ENCODE results near the gene NFIA.
A peak's percentile ranks its signal among the peaks of the same experiment; 100 is the strongest.

Gene NFIA

DNA sequence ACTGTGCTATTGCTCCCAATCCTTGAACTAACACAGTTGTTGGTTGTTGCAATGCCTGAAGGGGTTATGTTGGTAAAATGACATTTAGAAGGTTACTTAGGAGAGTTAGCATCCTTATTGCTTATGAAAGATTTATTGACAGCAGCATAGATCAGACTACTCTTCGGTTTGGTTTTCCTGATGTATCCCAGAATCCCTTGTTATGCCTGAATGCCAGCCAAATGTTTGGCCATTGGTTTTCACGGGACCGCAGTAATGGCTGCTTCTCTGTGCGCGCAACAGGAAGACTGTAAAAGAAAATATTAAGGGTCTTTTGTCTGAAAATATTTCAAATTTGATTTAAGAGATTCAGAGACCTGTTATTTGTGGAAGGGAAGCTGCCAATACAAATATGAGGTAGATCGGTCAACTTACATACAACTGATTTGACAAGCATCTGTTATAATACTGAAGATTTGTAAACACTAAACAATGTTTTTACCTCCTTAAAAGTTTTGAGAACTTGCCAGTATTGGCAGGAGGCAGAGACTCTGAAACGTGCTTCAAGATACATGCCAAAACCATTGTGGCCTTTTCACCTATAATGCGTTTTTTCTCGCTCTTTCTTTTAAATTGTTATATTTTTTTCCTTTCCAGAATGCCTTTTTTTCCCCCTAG is 8.3 kb downstream of the NFIA start:
- TF ChIP-seq JUND (IDR thresholded peaks at IDR 0.05; ENCODE audit: low read depth), result peak; percentile 65
- DNase-seq (ENCODE audit: low read depth in 1 of 2, low spot score in 1 of 2), result peak in 1 of 2 experiments; percentile 86
- in situ Hi-C loops (cut with HindIII; ENCODE audit: low pct_unique_long_range_greater_than_20kb, low sequenced_read_pairs), result no loop called here

DNA sequence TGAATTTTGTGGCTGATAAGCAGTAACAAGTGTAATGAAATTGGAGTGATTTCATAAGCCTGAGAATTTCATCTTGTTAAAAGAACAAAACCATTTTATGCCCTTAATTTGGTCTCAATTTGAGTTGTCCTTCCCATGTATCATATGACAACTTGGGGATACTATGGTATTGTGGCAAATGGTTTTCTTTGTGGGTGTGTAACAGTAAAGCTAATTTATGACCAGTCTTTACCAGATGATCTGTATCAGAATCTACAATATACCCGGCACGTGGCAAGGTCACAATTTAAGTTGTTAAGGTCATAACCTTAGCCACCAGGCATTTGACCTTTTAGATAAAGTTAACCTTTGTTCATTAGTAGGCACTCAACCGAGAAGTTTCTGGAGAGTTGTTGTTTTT is 9.1 kb downstream of the NFIA start:
- in situ Hi-C loops (cut with HindIII; ENCODE audit: low pct_unique_long_range_greater_than_20kb, low sequenced_read_pairs), result no loop called here
- no peak for TF ChIP-seq JUND (IDR thresholded peaks at IDR 0.05; ENCODE audit: low read depth)
- no peak for DNase-seq (ENCODE audit: low read depth in 1 of 2, low spot score in 1 of 2)

DNA sequence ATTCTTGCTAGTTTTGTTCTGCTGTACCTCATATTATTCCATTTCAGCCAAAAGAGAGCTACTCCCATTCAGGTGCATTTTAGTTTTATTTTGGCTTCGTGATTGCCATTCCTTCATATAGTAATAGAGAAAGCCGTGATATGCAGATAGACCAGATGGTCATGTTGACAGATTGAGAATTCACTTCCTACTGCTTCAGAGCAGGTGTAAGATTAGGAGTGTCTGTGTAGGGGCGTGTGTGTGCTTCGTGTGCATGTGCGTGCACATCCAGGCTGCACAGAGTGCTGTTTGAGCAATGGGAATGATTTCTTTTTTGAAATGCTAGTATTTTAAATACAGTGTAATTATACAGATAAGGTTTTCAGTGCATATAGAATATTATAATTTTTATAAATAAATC is 10.3 kb downstream of the NFIA start:
- TF ChIP-seq JUND (IDR thresholded peaks at IDR 0.05; ENCODE audit: low read depth), result no peak
- in situ Hi-C loops (cut with HindIII; ENCODE audit: low pct_unique_long_range_greater_than_20kb, low sequenced_read_pairs), result no loop called here
- no peak for DNase-seq (ENCODE audit: low read depth in 1 of 2, low spot score in 1 of 2)

DNA sequence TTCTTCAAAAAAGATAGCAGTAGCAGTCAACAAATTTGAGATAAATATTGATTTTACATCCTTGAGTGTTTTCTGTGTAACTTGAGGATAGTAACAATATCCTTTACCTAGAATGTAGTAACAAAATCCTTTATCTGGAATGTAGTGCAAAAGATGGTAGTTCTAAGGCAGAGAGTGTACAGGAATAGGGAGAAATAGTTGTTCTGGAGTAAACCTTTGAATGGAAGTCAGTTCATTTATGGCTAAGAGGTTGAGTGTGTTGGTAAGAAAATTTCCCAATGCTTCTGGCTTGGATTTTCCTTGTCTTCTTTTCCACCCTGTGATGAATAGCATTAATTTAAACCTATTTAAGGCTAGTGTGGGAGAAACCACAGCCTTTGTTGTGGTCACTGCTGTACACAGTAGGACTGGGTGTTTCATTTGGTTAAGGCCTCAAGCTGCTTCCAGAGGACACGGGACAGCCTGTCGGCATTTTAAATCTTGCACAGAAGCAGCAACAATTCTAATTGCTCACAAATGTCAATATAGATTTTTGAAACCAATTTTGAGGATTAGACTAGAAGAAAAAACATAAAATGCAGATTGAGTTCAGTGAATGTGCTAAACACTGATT is 11.3 kb downstream of the NFIA start:
- in situ Hi-C loops (cut with HindIII; ENCODE audit: low pct_unique_long_range_greater_than_20kb, low sequenced_read_pairs), result no loop called here
- no peak for DNase-seq (ENCODE audit: low read depth in 1 of 2, low spot score in 1 of 2)
- no peak for TF ChIP-seq JUND (IDR thresholded peaks at IDR 0.05; ENCODE audit: low read depth)

DNA sequence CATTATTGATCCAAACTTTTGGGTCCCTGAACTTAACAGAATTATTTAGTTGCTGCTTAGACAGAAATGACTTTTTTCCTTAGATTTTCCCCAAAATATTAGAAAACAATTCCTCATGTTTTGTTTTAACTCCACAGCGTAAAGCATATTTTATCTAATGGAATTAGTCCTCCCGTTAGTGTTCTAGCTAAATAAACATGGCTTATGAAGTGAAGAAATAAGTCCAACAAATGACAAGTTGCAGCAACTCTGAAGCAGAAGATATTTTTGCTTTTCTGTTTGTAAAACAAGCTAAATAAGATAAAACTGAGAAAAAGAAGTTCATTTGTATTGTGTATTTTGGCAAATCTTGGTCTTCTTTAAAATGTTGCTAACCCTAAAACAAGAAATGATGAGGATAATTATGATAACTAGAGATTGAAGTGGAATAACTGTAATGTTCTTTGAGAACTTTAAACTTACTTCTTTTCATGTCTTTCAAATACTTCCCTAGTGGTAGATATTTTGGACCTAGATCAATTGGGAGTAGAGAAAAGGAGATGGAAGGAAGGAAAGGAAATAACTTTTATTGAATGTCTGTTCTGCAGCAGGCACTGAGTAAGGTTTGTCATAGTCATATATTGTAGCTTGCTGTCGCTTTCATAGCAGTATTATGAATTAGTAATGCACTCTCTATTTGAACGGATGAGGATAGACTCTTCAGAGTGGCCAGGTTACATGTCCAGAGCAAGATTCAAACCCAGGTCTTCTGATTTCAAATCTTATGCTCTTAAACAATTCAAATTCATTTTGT is 12.5 kb downstream of the NFIA start:
- DNase-seq (ENCODE audit: low read depth in 1 of 2, low spot score in 1 of 2), result no peak
- in situ Hi-C loops (cut with HindIII; ENCODE audit: low pct_unique_long_range_greater_than_20kb, low sequenced_read_pairs), result no loop called here
- no peak for TF ChIP-seq JUND (IDR thresholded peaks at IDR 0.05; ENCODE audit: low read depth)

DNA sequence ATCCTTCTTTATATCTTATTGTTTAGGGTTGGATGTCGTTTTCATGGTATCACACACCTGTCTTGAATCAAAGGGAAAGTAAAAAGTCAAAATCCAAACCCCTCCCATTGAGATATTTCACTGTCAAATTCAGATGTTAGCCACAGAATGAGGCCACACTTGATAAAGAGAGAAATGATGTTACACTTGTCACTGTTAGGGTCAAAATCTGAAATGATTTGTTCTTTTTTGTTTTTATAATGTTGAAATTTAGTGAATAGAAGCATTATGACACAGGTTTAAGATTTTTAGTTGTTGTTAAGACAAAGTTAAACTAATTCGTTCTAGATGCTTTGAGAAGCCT is 13.1 kb downstream of the NFIA start:
- in situ Hi-C loops (cut with HindIII; ENCODE audit: low pct_unique_long_range_greater_than_20kb, low sequenced_read_pairs), result no loop called here
- DNase-seq (ENCODE audit: low read depth in 1 of 2, low spot score in 1 of 2), result no peak
- TF ChIP-seq JUND (IDR thresholded peaks at IDR 0.05; ENCODE audit: low read depth), result no peak

DNA sequence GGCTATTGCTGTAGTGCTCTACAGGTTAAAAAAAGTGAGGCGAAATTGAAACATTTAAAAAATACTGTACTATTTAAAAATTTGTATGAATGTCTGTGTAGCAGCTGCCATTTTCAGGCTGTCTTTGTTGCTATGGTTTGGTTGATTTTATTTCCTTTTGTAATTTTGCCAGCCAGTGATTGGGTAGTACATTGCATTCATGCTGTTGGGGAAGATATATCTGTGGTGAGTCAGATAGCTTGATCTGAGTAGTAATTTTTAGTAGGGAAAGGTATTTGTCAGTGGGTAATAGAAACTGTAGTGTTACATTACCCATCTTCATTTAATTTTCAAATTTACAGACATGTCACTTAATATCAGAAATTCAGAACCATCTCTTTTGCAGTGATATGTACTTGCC is 15.0 kb downstream of the NFIA start:
- in situ Hi-C loops (cut with HindIII; ENCODE audit: low pct_unique_long_range_greater_than_20kb, low sequenced_read_pairs), result no loop called here
- no peak for TF ChIP-seq JUND (IDR thresholded peaks at IDR 0.05; ENCODE audit: low read depth)
- no peak for DNase-seq (ENCODE audit: low read depth in 1 of 2, low spot score in 1 of 2)

DNA sequence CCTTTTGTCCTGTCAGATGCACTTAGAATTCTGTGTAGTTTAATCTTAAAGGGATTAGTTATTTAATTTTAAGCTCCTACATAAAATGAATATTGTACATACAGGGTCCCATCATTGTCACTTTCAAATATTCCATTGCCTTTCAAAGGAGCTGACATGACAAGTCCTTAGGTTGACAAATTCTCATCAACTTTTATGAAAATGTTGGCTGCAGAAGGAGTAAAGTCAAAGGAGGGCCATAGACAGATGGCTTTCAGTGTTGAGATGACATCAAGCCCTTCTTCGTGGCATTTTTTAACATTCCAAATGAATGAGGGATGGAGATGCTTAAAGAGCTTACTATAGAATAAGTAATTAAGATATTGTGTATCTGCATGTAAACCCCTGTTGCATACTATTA is 15.4 kb downstream of the NFIA start:
- DNase-seq (ENCODE audit: low read depth in 1 of 2, low spot score in 1 of 2), result no peak
- in situ Hi-C loops (cut with HindIII; ENCODE audit: low pct_unique_long_range_greater_than_20kb, low sequenced_read_pairs), result no loop called here
- TF ChIP-seq JUND (IDR thresholded peaks at IDR 0.05; ENCODE audit: low read depth), result no peak

DNA sequence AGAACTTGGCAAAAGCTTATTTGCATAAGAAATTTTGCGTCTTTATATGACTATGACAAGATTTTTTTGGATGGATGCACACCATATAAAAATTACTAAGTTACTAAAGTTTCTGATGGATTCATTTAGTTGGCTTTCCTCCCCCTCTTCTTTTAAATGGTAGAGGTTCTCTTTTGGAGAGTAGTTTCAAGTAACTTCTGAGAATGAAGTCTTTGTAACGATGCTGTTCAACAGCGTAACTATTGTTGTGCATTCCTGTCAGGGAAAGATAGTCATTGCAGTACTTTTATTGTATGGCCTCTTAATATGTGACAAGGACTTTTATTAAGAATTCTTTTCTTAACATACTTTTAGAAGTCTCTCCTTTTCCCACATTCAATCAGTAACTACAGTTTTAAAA is 16.0 kb downstream of the NFIA start:
- in situ Hi-C loops (cut with HindIII; ENCODE audit: low pct_unique_long_range_greater_than_20kb, low sequenced_read_pairs), result no loop called here
- DNase-seq (ENCODE audit: low read depth in 1 of 2, low spot score in 1 of 2), result no peak
- no peak for TF ChIP-seq JUND (IDR thresholded peaks at IDR 0.05; ENCODE audit: low read depth)

DNA sequence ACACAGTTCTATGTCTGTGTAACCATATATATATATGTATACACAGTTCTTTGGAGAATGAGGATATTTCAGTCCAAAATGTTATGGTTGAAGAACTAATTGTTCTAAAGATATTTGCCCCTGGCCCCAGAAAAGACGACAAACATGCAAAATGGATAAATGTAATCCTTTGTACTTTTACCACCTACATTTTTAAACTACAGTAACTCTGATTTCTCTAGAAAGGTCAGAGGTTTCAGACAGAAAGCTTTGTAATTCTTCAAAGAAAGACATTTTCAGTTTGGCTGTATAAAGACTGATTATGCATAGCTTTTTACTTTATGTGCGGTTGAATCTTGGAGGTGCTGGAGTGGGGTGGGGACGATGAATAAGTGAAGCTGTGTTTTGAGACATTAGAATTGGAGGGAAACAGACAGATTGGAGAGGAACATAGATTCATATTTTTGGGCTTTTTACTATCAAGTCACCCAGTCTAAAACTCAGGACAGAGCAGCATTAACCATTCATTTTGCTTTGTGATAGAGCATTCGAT is 16.6 kb downstream of the NFIA start:
- TF ChIP-seq JUND (IDR thresholded peaks at IDR 0.05; ENCODE audit: low read depth), result no peak
- in situ Hi-C loops (cut with HindIII; ENCODE audit: low pct_unique_long_range_greater_than_20kb, low sequenced_read_pairs), result no loop called here
- no peak for DNase-seq (ENCODE audit: low read depth in 1 of 2, low spot score in 1 of 2)

DNA sequence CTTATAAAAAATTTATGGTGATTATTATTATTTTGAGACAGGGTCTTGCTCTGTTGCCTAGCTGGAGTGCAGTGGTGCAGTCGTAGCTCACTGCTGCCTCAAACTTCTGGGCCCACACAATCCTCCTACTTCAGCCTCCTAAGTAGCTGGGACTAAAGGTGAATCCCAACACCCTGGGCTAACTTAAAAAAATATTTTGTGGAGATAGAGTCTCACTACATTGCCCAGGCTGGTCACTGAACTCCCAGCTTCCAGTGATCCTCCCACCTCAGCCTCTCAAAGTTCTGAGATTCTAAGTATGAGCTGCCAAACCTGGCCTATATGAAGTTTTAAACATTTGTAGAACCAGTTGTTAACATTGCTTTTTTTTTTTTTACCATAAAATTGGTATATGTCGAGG is 18.2 kb downstream of the NFIA start:
- in situ Hi-C loops (cut with HindIII; ENCODE audit: low pct_unique_long_range_greater_than_20kb, low sequenced_read_pairs), result no loop called here
- DNase-seq (ENCODE audit: low read depth in 1 of 2, low spot score in 1 of 2), result no peak
- no peak for TF ChIP-seq JUND (IDR thresholded peaks at IDR 0.05; ENCODE audit: low read depth)

DNA sequence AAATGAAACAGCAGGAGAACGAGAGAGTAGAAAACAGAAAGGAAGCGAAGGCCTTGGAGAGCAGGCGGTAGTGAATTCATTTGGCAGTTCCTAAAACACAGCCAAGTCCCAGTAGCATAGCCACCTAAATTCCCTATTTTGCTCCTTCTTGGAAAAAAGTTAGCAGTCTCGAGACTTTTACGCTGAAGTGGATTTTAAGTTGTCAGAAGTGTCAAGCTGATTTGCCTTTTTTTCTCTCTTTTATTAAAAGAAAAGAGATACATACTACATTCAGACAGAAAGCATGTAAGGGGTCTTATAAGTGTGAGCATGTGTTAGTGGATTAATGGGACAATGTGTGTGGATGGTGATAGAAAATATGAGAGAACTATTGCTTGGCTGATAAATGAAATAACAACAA is 19.2 kb downstream of the NFIA start:
- TF ChIP-seq JUND (IDR thresholded peaks at IDR 0.05; ENCODE audit: low read depth), result no peak
- DNase-seq (ENCODE audit: low read depth in 1 of 2, low spot score in 1 of 2), result no peak
- in situ Hi-C loops (cut with HindIII; ENCODE audit: low pct_unique_long_range_greater_than_20kb, low sequenced_read_pairs), result no loop called here

DNA sequence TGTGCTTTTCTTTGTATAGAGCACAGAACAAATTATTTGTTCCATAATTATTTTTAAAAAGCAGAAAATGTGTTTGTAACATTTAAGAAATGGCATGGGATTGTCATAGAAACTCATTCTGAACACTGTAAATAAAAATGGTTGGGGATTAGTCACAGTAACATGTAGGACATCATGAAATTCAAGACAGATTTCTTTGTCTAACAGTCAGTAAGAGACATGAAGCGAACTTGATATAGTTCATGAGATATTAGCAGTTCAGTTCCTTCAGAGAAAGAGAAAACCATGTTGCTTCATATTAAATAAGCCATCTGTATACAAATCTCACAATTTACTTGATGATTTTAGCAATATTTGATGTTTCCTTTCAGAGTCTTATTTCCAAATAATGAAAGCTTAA is 19.7 kb downstream of the NFIA start:
- DNase-seq (ENCODE audit: low read depth in 1 of 2, low spot score in 1 of 2), result no peak

More for the DNA sequence above, 19.7 kb downstream of the NFIA start:
- TF ChIP-seq JUND (IDR thresholded peaks at IDR 0.05; ENCODE audit: low read depth), result no peak
- in situ Hi-C loops (cut with HindIII; ENCODE audit: low pct_unique_long_range_greater_than_20kb, low sequenced_read_pairs), result no loop called here

All from T47D (cell line).